Panc1 (cell line): Measurements from ENCODE around the gene ORC5. TPM values are rescaled to one million over a fixed set of nuclear protein-coding genes. Genes with fewer than 3 reads are reported as not detected.

ENCODE experiments used
- ATAC-seq: fragments of 200-7000 bp; cut with Tn5 transposase; 2 replicates; pipeline ENCODE4 v1.9.1; 2020; ENCODE audit warnings: mild to moderate bottlenecking, moderate library complexity
- BruUV-seq: library from RNA; stranded (reverse); fragments of 400-500 nt; replicated peaks from 2 replicates; lab custom pipeline; 2021; lab: Mats Ljungman, UMichigan
- CTCF ChIA-PET: fragments of 300-600 bp; sonication (Branson Sonifier 250); formaldehyde crosslinking; loops from one replicate; lab custom pipeline; 2022; ENCODE audit warnings: antibody characterized with exemption; lab: Charles Lee
- POLR2A ChIA-PET: fragments of 300-600 bp; sonication (Branson Sonifier 250); formaldehyde crosslinking; loops from one replicate; lab custom pipeline; 2022; ENCODE audit warnings: antibody characterized with exemption; lab: Charles Lee
- DNase-seq: peaks from one replicate; pipeline ENCODE4 v3.0.0-alpha.2; 2010; ENCODE audit warnings: low read depth, low spot score
- H3K27ac ChIP-seq: 2 replicates; pipeline ENCODE4 v1.5.1; 2011; ENCODE audit warnings: mild to moderate bottlenecking, low read length, inconsistent platforms
- H3K27me3 ChIP-seq: fragments of 200-500 bp; sonication (Bioruptor generic); 2 replicates; pipeline ENCODE4 v1.6.0; 2014; ENCODE audit warnings: low read length, inconsistent platforms; ENCODE audit not compliant: control insufficient read depth, insufficient read depth
- H3K36me3 ChIP-seq: fragments of 200-500 bp; sonication (Bioruptor generic); 2 replicates; pipeline ENCODE4 v1.5.1; 2014; ENCODE audit warnings: inconsistent platforms, mild to moderate bottlenecking, low read length, moderate library complexity; ENCODE audit not compliant: control insufficient read depth, insufficient read depth
- H3K4me1 ChIP-seq: 2 replicates; pipeline ENCODE4 v1.5.1; 2011; ENCODE audit warnings: inconsistent platforms, mild to moderate bottlenecking, low read length, moderate library complexity; ENCODE audit not compliant: control insufficient read depth, insufficient read depth
- H3K4me3 ChIP-seq, 2 experiments: 2 replicates each; pipeline ENCODE4 v1.5.1; 2011 to 2012; ENCODE audit warnings: low read depth in 2 of 2, low read length in 2 of 2, mild to moderate bottlenecking in 2 of 2, inconsistent platforms in 1 of 2, moderate library complexity in 1 of 2
- H3K9me3 ChIP-seq: fragments of 200-500 bp; sonication (Bioruptor generic); 2 replicates; pipeline ENCODE4 v1.5.1; 2014; ENCODE audit warnings: low read depth, mild to moderate bottlenecking, inconsistent platforms, low read length, moderate library complexity; ENCODE audit not compliant: control insufficient read depth, insufficient read depth
- CTCF ChIP-seq: fragments of 450-650 bp; IDR thresholded peaks from 2 replicates; pipeline ENCODE4 v1.5.1; 2017; ENCODE audit warnings: mild to moderate bottlenecking
- POLR2AphosphoS5 ChIP-seq: IDR thresholded peaks from 2 replicates; pipeline ENCODE4 v1.6.1; 2012; ENCODE audit warnings: mild to moderate bottlenecking, low read depth, low read length, moderate library complexity
- REST ChIP-seq, 2 experiments: IDR thresholded peaks; 2 replicates each; pipeline ENCODE4 v1.6.1; 2011 to 2012; ENCODE audit warnings: low read depth in 2 of 2, control low read depth in 1 of 2, low read length in 1 of 2, mild to moderate bottlenecking in 1 of 2, moderate library complexity in 1 of 2; ENCODE audit not compliant: insufficient read depth in 1 of 2
- SIN3A ChIP-seq: IDR thresholded peaks from 2 replicates; pipeline ENCODE4 v1.6.1; 2012; ENCODE audit warnings: low read depth, mild to moderate bottlenecking, low read length, moderate library complexity, borderline replicate concordance; ENCODE audit not compliant: insufficient read depth
- TCF7L2 ChIP-seq: IDR thresholded peaks from 2 replicates; pipeline ENCODE4 v1.6.1; 2011; ENCODE audit warnings: mild to moderate bottlenecking, low read depth, low read length, inconsistent platforms
- in situ Hi-C: cut with HindIII; loops from 2 replicates; pipeline ENCODE4 v1.10.0; 2016; ENCODE audit warnings: low sequenced_read_pairs, low pct_unique_long_range_greater_than_20kb
- intact Hi-C: fragments of 100-400 bp; cut with micrococcal nuclease; formaldehyde crosslinking; loops from one replicate; pipeline ENCODE4 v1.10.0; 2022; ENCODE audit not compliant: unreplicated experiment
- total RNA-seq: library from RNA; stranded (reverse); gene quantifications from one replicate; pipeline ENCODE4 v1.2.1, GENCODE V29; 2021; ENCODE audit not compliant: unreplicated experiment

ORC5 gene
- total RNA-seq, 1 experiment from 2014 or later = 24.6 TPM

GRCh38 chr7:104161244-104161643 is 46.6 kb downstream of the ORC5 start:
- ChIA-PET POLR2A (no interaction called here), CTCF (no interaction called here)
- Histone ChIP-seq H3K27ac (no peak overlapping the region), H3K4me1 (no peaks in the 10 kb centered on the region), H3K27me3 (no peaks in the 10 kb centered on the region), H3K4me3 (no peak overlapping the region), H3K36me3 (peaks cover 13% of the 10 kb centered on the region), H3K9me3 (no peaks in the 10 kb centered on the region)
- TF ChIP-seq SIN3A (no peak), CTCF (no peak), TCF7L2 (no peak), POLR2AphosphoS5 (no peak)
- no TSS peak for BruUV-seq
- intact Hi-C loops (loop anchor here (2.0 kb wide), 1 partner anchor 588 kb away; no protein-coding TSS in a partner anchor), in situ Hi-C loops (no loop called here)
- no peak for ATAC-seq
- no peak for DNase-seq

GRCh38 chr7:104160375-104160774 is 47.4 kb downstream of the ORC5 start:
- intact Hi-C loops (loop anchor here (2.0 kb wide), 1 partner anchor 588 kb away; no protein-coding TSS in a partner anchor), in situ Hi-C loops (no loop called here)
- Histone ChIP-seq H3K9me3 (no peaks in the 10 kb centered on the region), H3K4me1 (no peaks in the 10 kb centered on the region), H3K36me3 (peaks cover 13% of the 10 kb centered on the region), H3K27ac (no peak overlapping the region), H3K27me3 (no peaks in the 10 kb centered on the region), H3K4me3 (no peak overlapping the region)
- DNase-seq = no peak
- BruUV-seq = no TSS peak
- no peak for ATAC-seq
- TF ChIP-seq SIN3A (no peak), CTCF (no peak), REST (IDR thresholded peaks at IDR 0.05; ENCODE audit: insufficient read depth in 1 of 2, low read depth in 2 of 2, low read length in 1 of 2) (no peak)
- POLR2A ChIA-PET = no interaction called here
- CTCF ChIA-PET = no interaction called here
